Measurements from ENCODE around the gene DEPDC5. TPM values are rescaled to one million over a fixed set of nuclear protein-coding genes. Genes with fewer than 3 reads are reported as not detected.

Gene DEPDC5
- total RNA-seq, 4 donors from 2014 or later, result 17.5 to 30.4 (median 22.8) TPM

DNA sequence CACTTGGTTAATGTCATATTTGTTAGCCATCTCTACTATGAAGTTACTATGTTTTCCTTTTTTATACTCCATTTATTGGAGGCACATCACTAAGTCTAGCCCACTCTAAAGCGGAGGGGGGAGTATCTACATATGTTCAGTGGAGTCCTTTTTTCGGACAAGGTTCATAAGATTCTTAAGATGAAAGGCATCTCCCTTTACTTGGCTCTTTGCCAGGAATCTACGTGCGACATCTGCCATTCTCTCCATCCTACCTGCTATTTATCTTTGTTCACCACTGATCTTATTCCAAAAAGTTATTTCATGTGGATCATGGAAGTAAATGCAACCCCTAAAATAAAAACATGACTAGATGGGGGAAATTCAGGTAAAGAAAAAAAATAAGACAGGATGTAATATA is 113.1 kb downstream of the DEPDC5 start:
- H3K27me3 ChIP-seq, result no peaks in the 10 kb centered on the region
- H3K36me3 ChIP-seq, result peaks cover 0 to 11% of the 10 kb centered on the region in 2 donors
- 81 to 95% methylated on average over 4 of the region's 4 CpGs for WGBS, 2 donors
- TF ChIP-seq, protein P1, sequence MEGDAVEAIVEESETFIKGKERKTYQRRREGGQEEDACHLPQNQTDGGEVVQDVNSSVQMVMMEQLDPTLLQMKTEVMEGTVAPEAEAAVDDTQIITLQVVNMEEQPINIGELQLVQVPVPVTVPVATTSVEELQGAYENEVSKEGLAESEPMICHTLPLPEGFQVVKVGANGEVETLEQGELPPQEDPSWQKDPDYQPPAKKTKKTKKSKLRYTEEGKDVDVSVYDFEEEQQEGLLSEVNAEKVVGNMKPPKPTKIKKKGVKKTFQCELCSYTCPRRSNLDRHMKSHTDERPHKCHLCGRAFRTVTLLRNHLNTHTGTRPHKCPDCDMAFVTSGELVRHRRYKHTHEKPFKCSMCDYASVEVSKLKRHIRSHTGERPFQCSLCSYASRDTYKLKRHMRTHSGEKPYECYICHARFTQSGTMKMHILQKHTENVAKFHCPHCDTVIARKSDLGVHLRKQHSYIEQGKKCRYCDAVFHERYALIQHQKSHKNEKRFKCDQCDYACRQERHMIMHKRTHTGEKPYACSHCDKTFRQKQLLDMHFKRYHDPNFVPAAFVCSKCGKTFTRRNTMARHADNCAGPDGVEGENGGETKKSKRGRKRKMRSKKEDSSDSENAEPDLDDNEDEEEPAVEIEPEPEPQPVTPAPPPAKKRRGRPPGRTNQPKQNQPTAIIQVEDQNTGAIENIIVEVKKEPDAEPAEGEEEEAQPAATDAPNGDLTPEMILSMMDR (IDR thresholded peaks at IDR 0.05), result no peak
- TF ChIP-seq POLR2A (IDR thresholded peaks at IDR 0.05), result no peak
- H3K9me3 ChIP-seq, result no peaks in the 10 kb centered on the region
- no peak for DNase-seq
- no peak overlapping the region for H3K4me3 ChIP-seq (replicated peaks in 1 of 3)
- H3K4me1 ChIP-seq, result no peaks in the 10 kb centered on the region
- intact Hi-C loops (cut with DNase I), result no loop called here
- H3K27ac ChIP-seq, result no peak overlapping the region

DNA sequence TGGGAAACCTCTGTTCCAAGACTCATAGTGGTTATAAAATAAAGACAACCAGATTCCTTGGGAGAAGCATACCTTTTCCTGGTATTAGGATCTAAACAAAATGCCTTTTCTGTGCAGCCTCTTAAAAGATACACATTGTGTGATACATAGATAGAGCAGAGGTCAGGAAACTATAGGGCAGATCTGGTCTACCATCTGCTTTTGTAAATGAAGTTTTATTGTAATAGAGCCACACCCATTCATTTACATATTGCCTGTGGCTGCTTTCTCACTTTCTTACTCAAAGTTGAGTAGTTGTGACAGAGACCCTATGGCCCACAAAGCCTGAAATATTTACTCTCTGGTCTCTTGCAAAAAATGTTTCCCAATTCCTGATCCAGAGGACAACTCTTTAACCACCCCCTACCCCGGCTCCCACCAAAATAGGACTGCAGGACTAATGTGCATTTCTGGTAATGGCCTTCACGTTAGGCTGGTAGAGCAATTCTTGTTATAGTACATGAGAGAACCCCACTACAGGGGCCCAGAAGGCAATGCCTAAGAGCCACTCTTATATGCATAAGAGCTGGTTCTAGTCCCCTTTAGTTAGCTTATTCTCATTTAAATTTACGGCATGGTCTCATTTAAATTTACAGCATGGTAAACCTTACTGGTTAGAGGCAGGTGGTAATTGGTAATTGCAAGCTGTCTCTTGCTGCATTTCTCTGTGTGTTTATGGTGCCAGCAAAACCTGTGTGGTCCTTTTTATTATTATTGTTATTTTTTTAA is 113.8 kb downstream of the DEPDC5 start:
- intact Hi-C loops (cut with DNase I), result no loop called here
- Histone ChIP-seq H3K9me3 (no peaks in the 10 kb centered on the region), H3K4me1 (no peaks in the 10 kb centered on the region), H3K27me3 (no peaks in the 10 kb centered on the region), H3K4me3 (replicated peaks in 1 of 3) (no peak overlapping the region), H3K27ac (no peak overlapping the region), H3K36me3 (peaks cover 0 to 17% of the 10 kb centered on the region in 2 donors)
- TF ChIP-seq, protein P1 (IDR thresholded peaks at IDR 0.05), result no peak
- no peak for TF ChIP-seq POLR2A (IDR thresholded peaks at IDR 0.05)
- WGBS, 2 donors, result 95 to 96% methylated on average over 3 of the region's 3 CpGs
- no peak for DNase-seq

DNA sequence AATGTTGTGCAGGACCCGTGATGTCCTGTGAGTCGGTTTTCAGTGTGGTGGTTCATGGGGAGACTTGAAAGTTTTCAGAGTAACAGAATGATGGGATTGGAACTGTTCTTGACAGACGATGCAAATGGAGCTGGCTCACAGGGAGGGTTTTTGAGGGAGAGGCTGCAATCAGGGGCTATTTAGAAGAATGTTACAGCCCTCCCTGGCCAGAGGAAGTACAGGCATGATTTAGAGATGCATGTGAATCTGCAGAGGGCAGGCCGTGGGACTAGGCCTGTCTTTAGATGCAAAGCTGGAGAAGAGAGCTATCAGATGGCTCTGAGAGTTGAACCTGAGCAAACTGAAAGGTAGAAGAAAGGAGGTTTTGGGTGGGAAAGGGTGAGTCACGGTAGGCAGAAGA is 115.9 kb downstream of the DEPDC5 start:
- no peak overlapping the region for H3K27ac ChIP-seq
- H3K4me3 ChIP-seq (replicated peaks in 1 of 3), result no peak overlapping the region
- H3K4me1 ChIP-seq, result no peaks in the 10 kb centered on the region
- TF ChIP-seq, protein P1 (IDR thresholded peaks at IDR 0.05), result no peak
- no peak for TF ChIP-seq POLR2A (IDR thresholded peaks at IDR 0.05)
- DNase-seq, result no peak
- H3K27me3 ChIP-seq, result no peaks in the 10 kb centered on the region
- H3K36me3 ChIP-seq, result peaks cover 1 to 29% of the 10 kb centered on the region in 2 donors
- 85 to 89% methylated on average over 5 of the region's 5 CpGs for WGBS, 2 donors
- no peaks in the 10 kb centered on the region for H3K9me3 ChIP-seq
- intact Hi-C loops (cut with DNase I), result no loop called here

DNA sequence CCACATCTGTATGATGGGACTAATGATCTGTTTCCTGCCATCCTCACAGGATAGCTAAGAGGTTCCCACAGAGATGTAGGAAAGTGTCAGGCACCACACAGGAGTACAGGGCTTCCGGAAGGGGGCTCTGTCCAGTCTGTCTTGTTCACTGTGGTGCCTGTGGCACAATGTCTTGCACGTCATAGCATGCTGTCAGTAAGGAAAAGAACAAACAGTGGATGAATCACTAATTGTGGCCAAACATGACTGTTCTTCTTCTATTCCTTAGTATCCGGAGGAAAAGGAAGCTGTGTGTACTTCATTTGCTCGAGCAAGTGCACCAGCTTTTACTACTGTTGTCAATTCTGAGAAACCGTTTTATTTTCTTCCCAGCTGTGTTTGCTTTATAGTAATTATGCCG is 117.1 kb downstream of the DEPDC5 start:
- no peaks in the 10 kb centered on the region for H3K9me3 ChIP-seq
- no peak overlapping the region for H3K4me3 ChIP-seq (replicated peaks in 1 of 3)
- no peak for DNase-seq
- TF ChIP-seq, protein P1 (IDR thresholded peaks at IDR 0.05), result no peak
- TF ChIP-seq POLR2A (IDR thresholded peaks at IDR 0.05), result no peak
- H3K27ac ChIP-seq, result no peak overlapping the region
- intact Hi-C loops (cut with DNase I), result no loop called here
- peaks cover 3 to 29% of the 10 kb centered on the region in 2 donors for H3K36me3 ChIP-seq
- H3K27me3 ChIP-seq, result no peaks in the 10 kb centered on the region
- WGBS, 2 donors, result 78 to 88% methylated on average over 6 of the region's 6 CpGs
- no peaks in the 10 kb centered on the region for H3K4me1 ChIP-seq

DNA sequence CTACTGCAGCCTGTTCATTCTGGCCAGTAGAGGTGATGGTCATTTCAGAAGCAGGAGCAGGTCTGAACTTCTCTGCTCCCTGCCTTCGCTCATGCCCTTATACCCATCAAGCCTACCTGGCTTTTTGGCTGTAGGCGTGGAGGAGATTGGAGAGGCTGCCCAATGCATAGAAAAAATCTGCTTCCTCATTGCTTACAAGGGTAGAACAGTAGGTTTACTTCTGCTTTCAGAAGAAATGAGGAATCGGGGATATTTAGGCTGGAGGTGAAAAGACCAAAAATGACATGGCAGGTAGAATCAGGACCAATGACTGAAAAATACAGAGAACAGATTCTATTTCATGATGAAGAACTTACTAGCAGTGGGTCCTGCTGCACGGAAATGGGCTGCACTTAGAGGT is 117.7 kb downstream of the DEPDC5 start:
- Histone ChIP-seq H3K27ac (no peak overlapping the region), H3K36me3 (peaks cover 3 to 34% of the 10 kb centered on the region in 2 donors), H3K9me3 (no peaks in the 10 kb centered on the region), H3K4me1 (no peaks in the 10 kb centered on the region), H3K27me3 (no peaks in the 10 kb centered on the region), H3K4me3 (replicated peaks in 1 of 3) (no peak overlapping the region)
- TF ChIP-seq, protein P1 (IDR thresholded peaks at IDR 0.05), result no peak
- TF ChIP-seq POLR2A (IDR thresholded peaks at IDR 0.05), result no peak
- WGBS, 2 donors, result 95 to 99% methylated on average over 4 of the region's 4 CpGs
- DNase-seq, result no peak
- intact Hi-C loops (cut with DNase I), result no loop called here
